Activated effector memory CD4-positive, alpha-beta T cell treated with Interleukin-2 at 50 U/mL for 16 hours (primary cell): ENCODE results near the gene AGER.
"Not testable (repeated sequence)": the region's sequence is repeated elsewhere in the genome, so short reads cannot be mapped to it uniquely, and the experiment has no call there.

Experiments used
- DNase-seq: peaks from one replicate; pipeline ENCODE4 v3.0.0-alpha.2; 2020

Gene AGER

DNA sequence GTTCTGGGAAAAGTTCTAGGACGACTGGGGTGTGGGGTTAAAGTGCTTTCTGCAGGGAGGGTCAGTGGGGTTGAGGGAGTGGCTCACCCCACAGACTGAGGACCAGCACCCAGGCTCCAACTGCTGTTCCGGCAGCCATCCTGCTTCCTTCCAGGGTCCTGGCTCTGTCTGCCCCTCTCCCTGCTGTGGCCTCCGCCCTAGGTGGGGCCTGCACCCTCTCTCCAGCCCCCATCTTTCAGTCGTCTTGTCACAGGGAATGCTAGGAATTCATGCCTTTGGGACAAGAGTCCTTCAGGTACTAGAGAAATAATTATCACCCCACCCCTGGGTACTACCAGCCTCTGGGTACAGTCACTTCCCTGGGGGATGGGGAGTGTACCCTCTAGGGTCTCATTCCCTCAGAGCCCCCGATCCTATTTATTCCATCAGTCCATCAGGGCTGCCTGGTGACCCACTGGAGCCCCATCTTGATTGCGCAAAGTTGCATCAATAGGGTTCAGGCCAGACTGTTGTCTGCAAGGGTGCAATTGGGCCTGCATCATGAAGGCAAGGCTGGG is at the start of gene AGER:
Gene AGER, minus strand, starts transcription at position 170 of the 557 bp plus-strand sequence. Its CDS starts 31 bp downstream, at position 139.
- DNase-seq = no peak

GRCh38 chr6:32226434-32226833 is 42.4 kb upstream of the AGER start:
- no peak for DNase-seq

- DNase-seq = no peak
These were observed 40.6 kb upstream of the AGER start for GRCh38 chr6:32224696-32225095.

- DNase-seq = no peak
These were observed 39.5 kb upstream of the AGER start, which contains the start of gene NOTCH4 for GRCh38 chr6:32223258-32224235. Gene NOTCH4, minus strand, starts transcription at chr6:32224067. Its CDS starts 139 bp downstream, at chr6:32223928.

DNA sequence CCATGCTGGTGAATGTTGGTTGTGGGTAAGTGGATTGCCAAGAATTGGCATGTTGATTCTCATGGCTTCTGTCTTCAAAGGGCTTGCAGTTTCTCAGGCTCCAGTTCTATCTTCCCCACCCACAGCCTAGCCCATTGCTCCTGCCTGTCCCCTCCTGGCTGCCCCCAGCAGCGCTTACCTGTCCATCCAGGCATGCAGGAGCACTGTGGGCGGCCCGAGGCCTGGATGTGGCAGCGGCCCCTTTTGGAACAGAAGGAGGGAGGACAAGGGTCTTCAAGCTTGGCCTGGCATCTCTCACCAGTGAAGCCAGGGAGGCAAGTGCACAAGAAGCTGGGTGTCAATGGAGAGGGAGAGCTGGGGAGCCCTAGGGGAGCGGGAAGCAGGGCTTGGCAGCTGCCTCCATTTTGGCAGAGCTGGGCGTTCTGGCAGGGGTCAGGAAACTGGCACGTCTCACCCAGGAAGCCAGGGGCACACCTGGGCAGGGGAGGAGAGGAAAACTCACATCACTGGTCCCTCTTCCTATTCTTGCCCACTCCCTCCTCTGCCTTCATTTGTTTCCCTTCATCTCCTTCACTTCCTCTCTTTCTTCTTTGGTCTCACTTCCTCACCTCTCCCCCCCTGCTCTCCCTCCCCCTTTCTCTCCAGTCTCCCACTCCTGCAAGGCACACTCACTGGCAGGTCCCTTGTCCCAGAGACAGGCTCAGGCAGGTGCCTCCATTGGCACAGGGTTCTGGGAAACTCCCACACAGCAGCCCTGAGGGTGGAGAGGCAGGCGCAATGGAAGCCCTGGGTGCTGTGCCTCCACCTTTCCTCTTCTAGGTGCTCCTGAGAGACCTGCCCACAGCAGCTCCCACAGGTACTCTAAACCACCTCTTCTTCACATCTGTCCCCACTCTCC is 38.5 kb upstream of the AGER start:
- DNase-seq = no peak

DNA sequence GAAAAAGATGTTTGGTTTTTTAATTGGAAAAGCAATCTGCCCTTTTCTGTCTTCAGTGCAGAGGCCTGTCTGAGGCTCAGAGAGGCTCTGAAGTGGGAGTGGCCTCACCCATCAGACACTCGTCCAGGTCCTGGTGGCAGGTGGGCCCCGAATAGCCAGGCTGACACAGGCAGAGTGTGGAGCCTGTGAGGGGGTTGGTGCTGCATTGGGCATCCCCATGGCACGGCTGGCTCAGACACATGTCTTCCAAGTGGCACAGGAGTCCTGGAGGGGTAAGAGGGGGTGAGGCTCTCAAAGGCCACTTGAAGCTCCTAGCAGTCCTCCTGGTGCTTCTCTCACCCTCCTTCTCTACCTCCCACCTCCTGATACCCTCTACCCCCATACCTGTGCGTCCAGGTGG is 36.0 kb upstream of the AGER start:
- DNase-seq = no peak

DNA sequence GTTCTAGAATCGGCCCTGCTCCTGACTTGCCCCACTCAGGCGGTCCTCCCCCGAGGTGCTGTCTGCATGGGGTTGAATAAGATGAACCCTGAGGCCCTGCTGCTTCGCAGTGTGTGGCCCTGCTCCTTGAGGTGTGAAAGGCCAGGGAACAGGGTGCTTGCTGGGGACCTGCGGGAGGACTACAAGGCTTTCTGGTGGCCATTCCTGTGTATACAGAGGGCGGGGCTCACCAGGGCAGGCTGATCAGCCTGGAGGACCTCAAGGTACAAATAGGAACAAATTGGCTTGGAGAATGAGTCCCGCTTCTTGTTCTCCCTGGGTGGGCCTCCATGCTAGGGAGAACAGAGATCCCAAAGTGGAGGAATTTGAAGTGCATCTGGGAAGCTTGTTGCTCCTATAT is 34.1 kb upstream of the AGER start:
- no peak for DNase-seq

DNA sequence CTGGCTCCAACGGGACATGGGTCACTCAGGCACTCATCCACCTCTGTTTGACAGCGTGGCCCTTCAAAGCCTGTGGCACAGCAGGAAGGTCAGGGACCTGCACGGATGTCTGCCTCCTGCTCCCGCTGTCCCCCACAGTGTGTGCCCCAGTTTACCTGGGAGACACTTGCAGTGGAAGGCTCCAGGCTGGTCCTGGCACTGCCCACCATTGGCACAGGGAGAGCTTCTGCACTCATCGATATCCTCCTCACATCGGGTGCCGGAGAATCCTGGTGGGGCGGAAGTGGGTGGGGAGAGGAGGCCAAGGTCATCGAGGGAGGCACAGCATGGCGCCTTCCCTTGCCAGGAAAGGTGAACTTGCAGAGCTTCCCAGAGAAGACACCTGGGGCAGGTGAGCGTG is 32.9 kb upstream of the AGER start:
- no peak for DNase-seq

DNA sequence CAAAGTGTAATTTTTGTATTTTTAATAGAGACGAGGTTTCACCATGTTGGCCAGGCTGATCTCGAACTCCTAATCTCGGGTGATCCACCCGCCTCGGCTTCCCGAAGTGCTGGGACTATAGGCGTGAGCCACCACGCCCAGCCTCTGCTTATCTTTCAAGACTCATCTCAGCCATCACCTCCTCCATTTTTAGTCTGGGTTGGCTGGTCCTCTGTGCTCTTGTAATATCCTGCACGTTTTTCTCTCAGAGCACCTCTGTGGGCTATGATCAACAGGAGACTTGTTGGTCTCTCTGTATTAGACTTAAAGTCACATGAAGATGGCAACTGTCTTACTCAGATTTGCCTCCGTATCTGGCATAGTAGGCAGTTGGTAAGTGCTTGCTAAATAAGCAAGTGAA is 32.2 kb upstream of the AGER start:
- DNase-seq = no peak

- no peak for DNase-seq
These were observed 31.6 kb upstream of the AGER start for GRCh38 chr6:32215617-32216016.

DNA sequence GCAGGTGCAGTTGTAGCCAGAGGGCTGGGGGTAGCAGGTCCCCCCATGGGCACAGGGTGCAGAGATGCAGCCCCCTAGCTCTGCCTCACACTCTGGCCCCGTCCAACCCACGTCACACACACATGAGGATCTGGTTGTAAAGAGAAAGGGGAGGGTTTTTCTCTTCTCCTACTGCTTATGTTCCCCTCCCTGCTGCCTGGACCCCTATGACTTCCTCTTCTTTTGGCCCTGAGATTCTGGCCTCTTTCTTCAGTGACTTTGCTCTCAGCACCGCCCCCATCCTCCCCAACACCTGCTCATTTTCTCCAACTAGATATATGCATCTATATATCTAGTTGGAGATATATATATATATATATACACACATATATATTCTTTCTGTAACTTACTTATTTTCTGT is 30.1 kb upstream of the AGER start:
- DNase-seq = no peak

DNA sequence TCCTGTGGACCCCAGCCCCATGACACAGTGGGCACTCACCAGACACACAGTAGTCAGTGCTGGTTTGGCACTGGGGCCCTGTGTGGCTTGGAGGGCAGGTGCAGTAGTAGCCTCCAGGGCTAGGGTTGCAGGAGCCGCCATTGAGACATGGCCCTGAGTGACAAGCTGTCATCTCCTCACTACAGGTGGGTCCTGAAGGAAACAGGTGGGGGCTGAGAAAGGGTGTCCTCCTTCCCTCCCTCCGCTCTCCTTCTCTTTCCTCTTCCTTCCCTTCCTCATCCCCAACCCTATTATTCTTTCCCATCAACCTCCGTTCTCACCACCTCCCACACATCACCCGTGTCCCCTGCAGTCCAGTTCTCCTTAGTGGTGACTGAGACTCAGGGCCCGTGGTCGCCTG is 29.6 kb upstream of the AGER start:
- no peak for DNase-seq

GRCh38 chr6:32212076-32212760 is 28.2 kb upstream of the AGER start:
- DNase-seq = no peak

- DNase-seq = not testable (repeated sequence)
These were observed 27.4 kb upstream of the AGER start for GRCh38 chr6:32211432-32211831.

DNA sequence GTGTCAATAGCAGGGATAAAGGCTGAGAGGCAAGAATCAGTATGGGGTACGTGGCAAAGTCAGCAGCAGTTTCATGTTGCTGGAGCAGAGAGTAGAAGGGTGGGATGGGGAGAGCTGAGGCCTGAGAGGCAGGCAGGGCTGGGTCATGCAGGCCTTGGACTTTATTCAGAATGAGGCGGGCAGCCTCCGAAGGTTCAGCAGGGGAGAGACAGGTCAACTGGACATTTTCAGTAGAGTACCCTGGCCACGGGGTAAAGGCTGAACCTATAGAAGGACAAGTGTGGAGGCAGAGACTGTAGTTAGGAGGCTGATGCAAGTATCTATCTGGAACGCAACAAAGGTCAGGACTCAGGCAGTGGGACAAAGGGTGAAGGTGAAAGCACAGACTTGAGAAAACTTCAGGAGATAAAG is 26.1 kb upstream of the AGER start:
- no peak for DNase-seq

DNA sequence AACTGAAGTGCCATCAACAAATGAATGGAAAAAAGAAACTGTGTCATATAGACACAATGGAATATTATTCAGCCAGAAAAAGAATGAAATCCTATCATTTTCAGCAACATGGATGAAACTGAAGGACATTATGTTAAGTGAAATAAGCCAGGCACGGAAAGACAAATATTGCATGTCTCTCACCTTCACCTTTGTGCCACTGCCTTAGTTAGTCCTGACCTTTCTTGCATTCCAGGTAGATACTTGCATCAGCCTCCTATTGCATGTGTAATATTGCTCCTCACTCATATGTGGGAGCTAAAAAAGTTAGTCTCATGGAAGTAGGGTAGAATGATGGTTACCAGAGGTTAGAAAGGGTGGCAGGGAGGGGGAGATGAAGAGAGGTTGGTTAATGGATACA is 24.9 kb upstream of the AGER start:
- DNase-seq = no peak

GRCh38 chr6:32204268-32204715 is 20.2 kb upstream of the AGER start:
- DNase-seq = no peak

DNA sequence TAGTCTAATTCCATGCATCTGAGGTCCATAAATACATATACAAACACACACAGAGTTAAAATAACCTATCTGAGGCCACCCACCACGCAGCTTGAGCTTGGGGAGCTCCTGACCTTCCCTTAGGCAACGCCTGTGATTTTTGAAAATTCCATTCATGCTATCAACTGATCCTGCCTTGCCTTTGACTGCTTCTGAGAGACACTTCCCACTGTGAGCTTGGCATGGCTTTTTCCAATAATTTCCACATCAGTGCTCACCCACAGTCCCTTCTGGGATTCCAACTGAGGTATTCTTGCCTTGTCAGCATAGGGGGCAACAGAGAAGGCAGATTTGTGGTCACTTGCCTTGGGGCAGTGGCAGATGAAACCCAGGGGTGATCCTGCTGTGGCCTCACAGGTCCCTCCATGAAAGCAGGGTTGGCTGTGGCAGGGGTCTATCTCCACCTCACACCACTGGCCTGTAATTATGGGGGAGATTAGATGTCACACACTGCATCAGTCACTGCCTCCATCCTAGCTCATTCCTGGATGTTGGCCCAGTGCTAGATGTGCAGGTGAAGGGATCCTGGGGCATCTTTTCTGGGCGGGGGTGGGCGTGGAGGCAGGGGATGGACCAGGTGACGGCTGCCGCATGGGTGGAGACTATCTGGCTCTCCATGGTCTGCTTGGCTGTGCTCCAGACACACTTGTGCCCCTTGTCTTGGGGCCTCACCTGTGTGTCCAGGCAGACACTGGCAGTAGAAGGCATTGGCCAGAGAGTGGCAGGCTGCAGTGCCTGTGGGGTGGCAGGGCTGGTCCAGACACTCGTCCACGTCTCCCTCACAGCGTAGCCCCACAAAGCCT is 19.6 kb upstream of the AGER start:
- DNase-seq = no peak

DNA sequence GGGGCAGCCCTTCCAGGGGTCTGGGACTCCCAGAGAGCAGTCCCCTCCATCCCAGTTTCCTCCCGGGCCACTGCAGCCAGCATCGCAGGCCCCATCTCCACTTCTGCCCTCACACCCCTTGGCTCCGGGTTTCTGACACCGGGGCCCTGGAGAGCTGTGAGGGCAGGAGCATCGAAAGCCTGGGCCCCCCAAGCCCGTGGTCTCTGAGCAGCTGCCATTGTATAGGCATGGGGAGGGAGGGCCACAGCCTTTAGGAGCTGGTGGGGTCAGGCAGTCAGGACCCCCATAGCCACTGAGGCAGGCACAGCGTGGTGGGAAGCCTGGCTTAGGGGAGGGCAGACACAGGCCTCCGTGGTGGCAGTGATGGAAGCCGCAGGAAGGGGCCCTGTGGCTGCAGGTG is 18.1 kb upstream of the AGER start:
- no peak for DNase-seq

- no peak for DNase-seq
These were observed 16.8 kb upstream of the AGER start for GRCh38 chr6:32200711-32201475.

DNA sequence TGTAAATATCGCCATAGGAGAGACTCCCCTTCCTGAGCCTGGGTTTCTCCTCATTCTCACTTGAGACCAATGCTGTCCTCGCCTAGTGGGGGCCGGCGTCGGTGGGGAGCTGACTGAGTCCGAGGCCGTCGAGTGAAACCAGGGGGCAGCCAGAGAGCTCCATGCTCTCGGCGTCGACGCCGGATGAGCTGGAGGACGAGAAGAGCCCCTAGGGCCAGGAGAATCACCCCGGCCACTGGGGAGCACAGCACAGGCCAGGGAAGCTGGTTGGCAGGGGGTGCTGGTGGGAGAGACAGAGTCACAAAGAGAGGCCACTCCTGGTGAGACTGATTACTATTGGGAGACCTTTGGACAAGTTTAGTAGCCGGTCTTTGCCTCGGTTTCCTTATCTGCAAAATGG is 14.8 kb upstream of the AGER start:
- DNase-seq = no peak
